Endothelial cell of umbilical vein (primary cell): ENCODE data around the gene AMH.

Experiments used
- CTCF ChIP-seq, 2 donors: IDR thresholded peaks; 1 replicate in 1 of 2; 2 replicates in 1 of 2; pipeline ENCODE4 v1.5.1; 2011; ENCODE audit warnings: low read length in 2 of 2, mild to moderate bottlenecking in 2 of 2, moderate library complexity in 2 of 2, control low read depth in 1 of 2, inconsistent platforms in 1 of 2, low read depth in 1 of 2; ENCODE audit not compliant: insufficient read depth in 1 of 2; ENCODE audit errors: extremely low read depth in 1 of 2
- EZH2 ChIP-seq: IDR thresholded peaks from 2 replicates; pipeline ENCODE4 v1.6.1; 2012; ENCODE audit warnings: borderline replicate concordance, low read depth, mild to moderate bottlenecking, moderate library complexity, low read length, inconsistent platforms; ENCODE audit not compliant: severe bottlenecking
- MYC ChIP-seq: IDR thresholded peaks from one replicate; pipeline ENCODE4 v1.6.1; 2011; ENCODE audit warnings: mild to moderate bottlenecking, low read depth, low read length
- POLR2A ChIP-seq: IDR thresholded peaks from 2 replicates; pipeline ENCODE4 v1.6.1; 2012; ENCODE audit warnings: low read depth, mild to moderate bottlenecking, control low read depth, low read length
- POLR2AphosphoS5 ChIP-seq: IDR thresholded peaks from 2 replicates; pipeline ENCODE4 v1.6.1; 2012; ENCODE audit warnings: low read depth, mild to moderate bottlenecking, control low read depth, low read length, moderate library complexity; ENCODE audit not compliant: insufficient read depth
- TF ChIP-seq, protein P1 (sequence below): IDR thresholded peaks from 2 replicates; pipeline ENCODE4 v1.6.1; 2011; ENCODE audit not compliant: insufficient read depth, insufficient read length

DNA sequence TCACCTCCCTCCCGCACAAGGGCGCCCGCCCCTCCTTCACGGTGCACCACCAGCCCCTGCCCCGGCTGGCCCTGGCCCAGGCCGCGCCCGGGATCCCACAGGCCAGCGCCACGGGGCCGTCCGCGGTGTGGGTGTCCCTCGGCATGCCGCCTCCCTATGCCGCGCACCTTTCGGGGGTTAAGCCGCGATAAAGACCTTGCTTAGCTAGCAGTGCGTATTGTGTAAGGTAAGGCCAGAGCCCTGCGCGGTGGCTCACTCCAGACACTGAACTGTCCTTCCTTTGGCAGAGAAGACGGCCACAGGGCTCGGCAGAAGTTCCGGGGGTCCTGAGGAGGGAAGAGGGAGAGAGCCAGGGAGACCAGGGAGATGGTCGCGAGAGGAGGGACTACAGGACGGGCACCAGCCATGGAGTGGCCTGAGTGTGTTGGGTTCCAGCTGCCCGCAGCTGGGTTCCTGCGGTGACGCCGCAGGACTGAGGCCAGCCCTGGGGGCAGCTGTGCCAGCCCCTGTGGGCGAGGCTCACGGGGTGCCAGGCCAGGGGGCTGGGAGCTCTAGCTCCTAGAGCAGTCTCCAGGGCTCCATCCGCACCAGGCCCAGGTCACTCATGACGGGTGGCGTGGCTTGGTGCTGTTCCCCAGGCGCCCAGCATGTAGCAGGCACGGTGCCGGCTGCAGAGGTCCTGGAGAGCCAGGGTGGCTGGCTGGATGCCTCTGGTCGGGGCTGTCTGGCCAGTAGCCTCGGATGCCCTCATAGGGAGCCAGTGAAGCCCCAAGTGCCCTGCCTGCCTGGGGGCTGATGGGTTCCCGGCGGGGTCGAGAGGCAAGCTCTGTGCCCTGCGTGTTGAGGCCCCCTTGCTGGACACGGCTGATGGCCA, 20.7 kb upstream of the AMH start:
- TF ChIP-seq POLR2AphosphoS5 (no peak), CTCF (IDR thresholded peaks at IDR 0.05; ENCODE audit: extremely low read depth in 1 of 2, insufficient read depth in 1 of 2, low read depth in 1 of 2, low read length in 2 of 2) (no peak), EZH2 (no peak), MYC (no peak), POLR2A (no peak)
- TF ChIP-seq, protein P1, sequence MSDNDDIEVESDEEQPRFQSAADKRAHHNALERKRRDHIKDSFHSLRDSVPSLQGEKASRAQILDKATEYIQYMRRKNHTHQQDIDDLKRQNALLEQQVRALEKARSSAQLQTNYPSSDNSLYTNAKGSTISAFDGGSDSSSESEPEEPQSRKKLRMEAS, result no peak
